ENCODE measurements around the gene KRABD2.

- TF ChIP-seq CTCF (IDR thresholded peaks at IDR 0.05), result no peak
- no peak for TF ChIP-seq POLR2A (IDR thresholded peaks at IDR 0.05)
Measured at GRCh38 chr17:8377422-8377821, 918 bp upstream of the KRABD2 start.

Data from uterus (tissue), 2 donors.